Measurements from ENCODE around the gene PDCL3.

- TF ChIP-seq POLR2A (IDR thresholded peaks at IDR 0.05) (no peak), CTCF (IDR thresholded peaks at IDR 0.05) (no peak)
Measured at GRCh38 chr2:100615471-100615870, 52.7 kb downstream of the PDCL3 start.
